HepG2 (cell line): ENCODE data around the gene EFEMP2. TPM values are rescaled to one million over a fixed set of nuclear protein-coding genes. Genes with fewer than 3 reads are reported as not detected.

Experiments
- ATAC-seq: fragments of 200-7000 bp; cut with Tn5 transposase; 3 replicates; pipeline ENCODE4 v1.9.1; 2020; ENCODE audit warnings: mild to moderate bottlenecking, moderate library complexity
- BruUV-seq: library from RNA; stranded (reverse); fragments of 400-500 nt; replicated peaks from 2 replicates; lab custom pipeline; 2021; lab: Mats Ljungman, UMichigan
- CTCF ChIA-PET: fragments of 300-600 bp; formaldehyde crosslinking; extraction: SDS; loops from one replicate; lab custom pipeline; 2021; ENCODE audit warnings: low total read pairs, inconsistent platforms, low intra/inter-chr PET ratio; lab: Yijun Ruan, JAX
- POLR2A ChIA-PET: fragments of 350-600 bp; sonication (Branson Sonifier 250); formaldehyde crosslinking; loops from one replicate; lab custom pipeline; 2020; ENCODE audit warnings: antibody characterized with exemption, inconsistent platforms; lab: Yijun Ruan, JAX
- DNase-seq: peaks from one replicate; pipeline ENCODE4 v3.0.0-alpha.2; 2015; ENCODE audit warnings: low spot score
- FAIRE-seq: peaks from 3 replicates; lab custom pipeline; 2011; peaks lifted over from hg19 to GRCh38; lab: Jason Lieb, UNC
- H2AFZ ChIP-seq: one replicate; pipeline ENCODE4 v1.6.1; 2011; ENCODE audit warnings: low read length, inconsistent platforms
- H3K27ac ChIP-seq: fragments of 300-600 bp; 3 replicates; pipeline ENCODE4 v1.8.0; 2011; ENCODE audit warnings: mixed run types, mild to moderate bottlenecking, mixed read lengths, low read length, inconsistent platforms; ENCODE audit not compliant: insufficient read depth; ENCODE audit errors: extremely low read length
- H3K27me3 ChIP-seq, 2 experiments: fragments of 200-600 bp in 1 of 2; 2 replicates in 1 of 2; 3 replicates in 1 of 2; pipeline versions ENCODE4 v1.6.0 to v1.8.0; 2011; ENCODE audit warnings: low read length in 2 of 2, mild to moderate bottlenecking in 2 of 2, moderate library complexity in 2 of 2, inconsistent platforms in 1 of 2; ENCODE audit not compliant: insufficient read depth in 2 of 2, control insufficient read depth in 1 of 2
- H3K36me3 ChIP-seq, 2 experiments: fragments of 200-600 bp in 1 of 2; replicated peaks in 1 of 2; 2 replicates in 1 of 2; 3 replicates in 1 of 2; pipeline versions ENCODE4 v1.5.1 to v1.8.0; 2011; ENCODE audit warnings: low read length in 2 of 2, inconsistent platforms in 1 of 2; ENCODE audit not compliant: insufficient read depth in 2 of 2, control insufficient read depth in 1 of 2
- H3K4me1 ChIP-seq: 2 replicates; pipeline ENCODE4 v1.5.1; 2012; ENCODE audit warnings: low read length, inconsistent platforms; ENCODE audit not compliant: insufficient read depth
- H3K4me2 ChIP-seq: 2 replicates; pipeline ENCODE4 v1.6.0; 2011; ENCODE audit warnings: low read depth, low read length, inconsistent platforms
- H3K4me3 ChIP-seq, 3 experiments: fragments of 200-600 bp in 1 of 3; sonication (generic), shearing (Covaris generic) in 1 of 3; replicated peaks in 1 of 3; 2 replicates each; pipeline ENCODE4 v1.5.1; 2011 to 2016; ENCODE audit warnings: low read length in 3 of 3, inconsistent platforms in 2 of 3, low read depth in 2 of 3, mild to moderate bottlenecking in 2 of 3, control low read depth in 1 of 3, mixed read lengths in 1 of 3; ENCODE audit not compliant: insufficient read depth in 1 of 3
- H3K79me2 ChIP-seq: one replicate; pipeline ENCODE4 v1.6.1; 2011; ENCODE audit warnings: low read length, inconsistent platforms; ENCODE audit not compliant: insufficient read depth
- H3K9ac ChIP-seq: 2 replicates; pipeline ENCODE4 v1.6.0; 2011; ENCODE audit warnings: mild to moderate bottlenecking, low read depth, low read length, inconsistent platforms; ENCODE audit not compliant: insufficient read depth
- H3K9me3 ChIP-seq: 2 replicates; pipeline ENCODE4 v1.5.1; 2012; ENCODE audit warnings: mild to moderate bottlenecking, low read length
- H4K20me1 ChIP-seq: 2 replicates; pipeline ENCODE4 v1.6.0; 2011; ENCODE audit warnings: inconsistent platforms, mild to moderate bottlenecking, low read length, moderate library complexity; ENCODE audit not compliant: insufficient read depth
- AGO1 ChIP-seq: fragments of 200-400 bp; formaldehyde crosslinking; IDR thresholded peaks from 2 replicates; pipeline ENCODE4 v1.6.1; 2017; ENCODE audit warnings: mild to moderate bottlenecking, low read depth, low read length, moderate library complexity; ENCODE audit not compliant: poor library complexity, severe bottlenecking
- ATRX ChIP-seq: sonication (generic); formaldehyde crosslinking; IDR thresholded peaks from 2 replicates; pipeline ENCODE4 v1.4.0; 2020; ENCODE audit warnings: missing genetic modification reagents, borderline replicate concordance
- FOXO4 ChIP-seq: sonication (generic); formaldehyde crosslinking; conservative IDR thresholded peaks from 2 replicates; pipeline ENCODE4 v1.8.1; 2023; ENCODE audit warnings: missing genetic modification reagents
- KLF11 ChIP-seq: IDR thresholded peaks from 2 replicates; pipeline ENCODE4 v1.6.1; 2016; ENCODE audit warnings: missing compliant biosample characterization
- RBFOX2 ChIP-seq: fragments of 200-400 bp; formaldehyde crosslinking; IDR thresholded peaks from 2 replicates; pipeline ENCODE4 v1.6.1; 2017; ENCODE audit warnings: low read depth, mild to moderate bottlenecking, low read length
- ZBTB33 ChIP-seq: sonication (generic); formaldehyde crosslinking; IDR thresholded peaks from 2 replicates; pipeline ENCODE4 v1.4.0; 2020; ENCODE audit warnings: missing genetic modification reagents
- ZNF264 ChIP-seq: sonication (generic); formaldehyde crosslinking; IDR thresholded peaks from 2 replicates; pipeline ENCODE4 v1.4.0; 2020; ENCODE audit warnings: missing genetic modification reagents
- ZSCAN31 ChIP-seq: sonication (generic); formaldehyde crosslinking; IDR thresholded peaks from 2 replicates; pipeline ENCODE4 v1.5.0; 2020; ENCODE audit warnings: low read depth, mild to moderate bottlenecking, missing genetic modification reagents
- whole genome bisulfite sequencing: methylation state at CpG from one replicate; pipeline ENCODE4 v1.1.6; 2017; ENCODE audit warnings: low lambda C conversion rate; 5-methylcytosine and 5-hydroxymethylcytosine counted together
- in situ Hi-C: cut with HindIII; loops from 2 replicates; pipeline ENCODE4 v1.10.0; 2017; ENCODE audit warnings: low pct_unique_long_range_greater_than_20kb; ENCODE audit not compliant: extremely low pct_ligation_motif_present
- intact Hi-C: fragments of 100-400 bp; cut with micrococcal nuclease; formaldehyde crosslinking; loops from one replicate; pipeline ENCODE4 v1.10.0; 2022; ENCODE audit not compliant: unreplicated experiment
- polyA plus RNA-seq, 8 experiments: library from polyadenylated mRNA; depleted of rRNA in 3 of 8; stranded (reverse) in 7 of 8; unstranded in 1 of 8; fragments of >200 nt; fragmentation: Illumina TruSeq in 4 of 8; extraction: Trizol in 4 of 8; gene quantifications; 2 replicates each; pipeline versions ENCODE4 v1.2.1 to v1.2.3, GENCODE V29; 2011 to 2016; ENCODE audit warnings: low read depth in 4 of 8, missing spikeins in 1 of 8, mixed read lengths in 1 of 8; ENCODE audit not compliant: insufficient read depth in 1 of 8
- total RNA-seq, 5 experiments: library from RNA; depleted of rRNA; stranded (reverse); fragments of >200 nt; fragmentation: Illumina TruSeq; extraction: Trizol; gene quantifications; 2 replicates each; pipeline ENCODE4 v1.2.3, GENCODE V29; 2016; ENCODE audit warnings: low read depth in 1 of 5
- TF ChIP-seq, protein P1 (sequence below): sonication (generic); formaldehyde crosslinking; IDR thresholded peaks from 2 replicates; pipeline ENCODE4 v1.8.0; 2022; ENCODE audit warnings: low read depth, missing genetic modification reagents
- TF ChIP-seq, protein P2 (sequence below): fragments of 450-650 bp; IDR thresholded peaks from 2 replicates; pipeline ENCODE4 v1.6.1; 2017

Gene EFEMP2
- total and polyA plus RNA-seq, 2 of the 13 experiments (the other 11 are each of a cell fraction or from before 2014, with no cell fraction given), result 7.4 to 29.7 TPM

DNA sequence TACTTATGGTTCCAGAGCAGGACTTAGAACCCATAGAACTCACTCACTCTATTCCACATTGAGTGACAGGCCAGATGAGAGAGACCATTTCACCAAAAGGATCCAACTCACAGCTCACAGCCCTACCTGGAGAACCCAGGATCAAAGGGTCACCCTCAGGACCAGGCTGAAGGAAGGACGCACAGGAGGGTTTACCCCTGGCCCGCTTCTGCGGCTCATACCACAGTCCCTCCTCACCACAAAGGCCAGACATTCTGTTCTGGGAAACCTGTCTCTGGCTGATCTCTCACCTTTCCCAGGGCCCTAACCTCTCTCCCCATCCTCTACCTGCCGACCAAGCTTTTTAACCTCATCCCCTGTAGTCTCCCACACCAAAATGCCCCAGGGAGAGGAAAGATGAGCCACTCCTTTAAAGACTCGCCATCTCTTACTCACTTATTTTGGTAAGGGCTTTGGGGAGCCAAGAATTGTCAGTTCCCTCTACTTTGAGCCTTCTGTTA, 22.9 kb upstream of the EFEMP2 start:
- Histone ChIP-seq H3K4me1 (peaks cover 43% of the 10 kb centered on the region), H3K27me3 (no peaks in the 10 kb centered on the region; a peak in 1 of 5 replicates), H4K20me1 (no peaks in the 10 kb centered on the region), H3K9me3 (no peaks in the 10 kb centered on the region), H3K4me3 (no peak overlapping the region), H3K79me2 (peaks cover 37% of the 10 kb centered on the region), H2AFZ (no peak overlapping the region), H3K36me3 (peaks cover 8 to 18% of the 10 kb centered on the region in 2 experiments; a peak in 4 of 5 replicates), H3K27ac (no peak overlapping the region), H3K9ac (no peak overlapping the region), H3K4me2 (no peak overlapping the region)
- POLR2A ChIA-PET, result no interaction called here
- intact Hi-C loops (no loop called here), in situ Hi-C loops (no loop called here)
- FAIRE-seq (no peak), DNase-seq (no peak), ATAC-seq (no peak)
- WGBS, result 96% methylated on average over 5 of the region's 5 CpGs
- no TSS peak for BruUV-seq
- CTCF ChIA-PET, result no interaction called here
- TF ChIP-seq ZSCAN31, result no peak
- no peak for TF ChIP-seq FOXO4
- TF ChIP-seq ATRX, result no peak
- TF ChIP-seq, all 625 proteins: peak for 0

DNA sequence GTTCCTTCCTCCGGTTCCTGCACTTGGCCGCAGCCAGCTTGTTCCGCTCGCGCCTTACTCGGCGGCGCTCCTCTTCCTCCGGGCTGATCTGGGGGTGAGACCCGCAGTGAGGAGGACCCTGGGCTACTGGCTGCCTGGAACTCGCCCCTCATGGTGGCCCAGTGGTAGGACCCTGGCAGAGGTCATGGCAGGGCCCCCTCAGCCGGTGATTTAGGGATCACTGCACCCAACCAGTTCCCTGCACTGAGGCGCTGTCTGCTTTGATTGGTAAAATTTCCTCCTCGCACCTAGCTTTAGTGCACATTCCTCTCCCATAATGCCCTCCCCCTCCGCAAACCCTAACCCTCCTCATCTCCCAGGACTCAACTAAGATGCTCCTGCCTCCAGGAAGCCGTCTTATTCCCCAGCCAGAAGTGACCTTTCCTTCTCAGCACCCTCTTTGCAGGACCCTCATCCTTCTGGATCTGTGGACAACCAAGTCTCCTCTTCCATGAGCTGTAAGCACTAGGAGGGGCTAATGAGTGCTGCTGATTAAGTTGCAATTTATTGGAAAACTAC, 21.5 kb upstream of the EFEMP2 start:
- H3K4me2 ChIP-seq, result no peak overlapping the region
- peaks cover 55% of the 10 kb centered on the region for H3K4me1 ChIP-seq
- H3K9me3 ChIP-seq, result no peaks in the 10 kb centered on the region
- CTCF ChIA-PET, result interaction anchor here (0.9 kb wide), 1 partner anchor 9 kb away, joined by 3 read pairs; no protein-coding TSS in a partner anchor
- peak overlapping the region; percentile 26 for H3K27ac ChIP-seq
- in situ Hi-C loops (no loop called here), intact Hi-C loops (no loop called here)
- H3K27me3 ChIP-seq, result no peaks in the 10 kb centered on the region; a peak in 1 of 5 replicates
- no TSS peak for BruUV-seq
- no peak overlapping the region for H3K9ac ChIP-seq
- WGBS, result 96% methylated on average over 16 of the region's 16 CpGs
- DNase-seq (no peak), ATAC-seq (no peak), FAIRE-seq (no peak)
- peaks cover 37% of the 10 kb centered on the region for H3K79me2 ChIP-seq
- H4K20me1 ChIP-seq, result no peaks in the 10 kb centered on the region
- no peak overlapping the region for H3K4me3 ChIP-seq
- H2AFZ ChIP-seq, result no peak overlapping the region
- peaks cover 8 to 18% of the 10 kb centered on the region in 2 experiments; a peak in 4 of 5 replicates for H3K36me3 ChIP-seq
- POLR2A ChIA-PET, result interaction anchor here (1.6 to 6.8 kb wide), 2 partner anchors 6 to 16 kb away, joined by 7 to 95 read pairs; partner anchors contain the start of gene FOSL1
- no peak for TF ChIP-seq KLF11 (CRISPR knock-in tag)
- peak; percentile 48; the same call in 1 of the 2 replicates for TF ChIP-seq RBFOX2
- TF ChIP-seq ZNF264 (CRISPR knock-in tag), result no peak
- TF ChIP-seq, protein P1, sequence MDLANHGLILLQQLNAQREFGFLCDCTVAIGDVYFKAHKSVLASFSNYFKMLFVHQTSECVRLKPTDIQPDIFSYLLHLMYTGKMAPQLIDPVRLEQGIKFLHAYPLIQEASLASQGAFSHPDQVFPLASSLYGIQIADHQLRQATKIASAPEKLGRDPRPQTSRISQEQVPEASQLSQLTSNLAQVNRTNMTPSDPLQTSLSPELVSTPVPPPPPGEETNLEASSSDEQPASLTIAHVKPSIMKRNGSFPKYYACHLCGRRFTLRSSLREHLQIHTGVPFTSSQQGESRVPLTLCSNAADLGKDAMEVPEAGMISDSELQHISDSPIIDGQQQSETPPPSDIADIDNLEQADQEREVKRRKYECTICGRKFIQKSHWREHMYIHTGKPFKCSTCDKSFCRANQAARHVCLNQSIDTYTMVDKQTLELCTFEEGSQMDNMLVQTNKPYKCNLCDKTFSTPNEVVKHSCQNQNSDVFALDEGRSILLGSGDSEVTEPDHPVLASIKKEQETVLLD (CRISPR knock-in tag), result no peak
- peak; percentile 52 for TF ChIP-seq AGO1
- TF ChIP-seq ZBTB33 (CRISPR knock-in tag), result peak; percentile 21; the same call in 1 of the 2 replicates
- TF ChIP-seq, protein P2, sequence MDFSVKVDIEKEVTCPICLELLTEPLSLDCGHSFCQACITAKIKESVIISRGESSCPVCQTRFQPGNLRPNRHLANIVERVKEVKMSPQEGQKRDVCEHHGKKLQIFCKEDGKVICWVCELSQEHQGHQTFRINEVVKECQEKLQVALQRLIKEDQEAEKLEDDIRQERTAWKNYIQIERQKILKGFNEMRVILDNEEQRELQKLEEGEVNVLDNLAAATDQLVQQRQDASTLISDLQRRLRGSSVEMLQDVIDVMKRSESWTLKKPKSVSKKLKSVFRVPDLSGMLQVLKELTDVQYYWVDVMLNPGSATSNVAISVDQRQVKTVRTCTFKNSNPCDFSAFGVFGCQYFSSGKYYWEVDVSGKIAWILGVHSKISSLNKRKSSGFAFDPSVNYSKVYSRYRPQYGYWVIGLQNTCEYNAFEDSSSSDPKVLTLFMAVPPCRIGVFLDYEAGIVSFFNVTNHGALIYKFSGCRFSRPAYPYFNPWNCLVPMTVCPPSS, result no peak
